ENCODE data around the gene PIP4K2C. TPM values are rescaled to one million over a fixed set of nuclear protein-coding genes. Genes with fewer than 3 reads are reported as not detected.

PIP4K2C gene
- total RNA-seq, 1 donor from 2014 or later: 24.6 TPM

DNA sequence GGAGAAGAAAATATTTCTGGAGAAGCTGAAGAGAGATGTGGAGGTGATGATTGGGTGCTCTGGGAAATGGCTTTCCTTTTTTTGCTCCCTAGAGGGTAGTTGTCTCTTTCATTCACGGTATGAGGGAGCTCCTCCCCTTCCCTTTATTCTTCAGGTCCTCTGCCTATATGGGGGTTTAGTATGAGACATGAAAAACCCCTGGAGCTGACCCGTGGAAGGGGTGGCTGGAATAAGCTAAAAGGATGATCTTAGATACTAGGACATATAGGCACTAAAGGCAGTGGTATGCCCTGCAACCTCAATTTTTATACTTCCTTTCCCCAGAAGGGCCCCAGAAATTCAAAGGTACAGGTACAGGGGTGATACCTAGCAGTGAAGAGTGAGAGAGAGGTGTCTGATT, 9.4 kb downstream of the PIP4K2C start:
- H3K27ac Mint-ChIP-seq: no peak overlapping the region
- DNase-seq (ENCODE audit: low spot score): no peak
- H3K9me3 Mint-ChIP-seq: no peaks in the 10 kb centered on the region
- H3K4me3 Mint-ChIP-seq (ENCODE audit: low read depth): no peak overlapping the region
- no peaks in the 10 kb centered on the region for H3K27me3 Mint-ChIP-seq (ENCODE audit: low read depth)
- intact Hi-C loops (cut with micrococcal nuclease): no loop called here
- peaks cover 6% of the 10 kb centered on the region for H3K4me1 Mint-ChIP-seq (ENCODE audit: low read depth)
- H3K36me3 Mint-ChIP-seq (ENCODE audit: low read depth): peaks cover 47% of the 10 kb centered on the region

DNA sequence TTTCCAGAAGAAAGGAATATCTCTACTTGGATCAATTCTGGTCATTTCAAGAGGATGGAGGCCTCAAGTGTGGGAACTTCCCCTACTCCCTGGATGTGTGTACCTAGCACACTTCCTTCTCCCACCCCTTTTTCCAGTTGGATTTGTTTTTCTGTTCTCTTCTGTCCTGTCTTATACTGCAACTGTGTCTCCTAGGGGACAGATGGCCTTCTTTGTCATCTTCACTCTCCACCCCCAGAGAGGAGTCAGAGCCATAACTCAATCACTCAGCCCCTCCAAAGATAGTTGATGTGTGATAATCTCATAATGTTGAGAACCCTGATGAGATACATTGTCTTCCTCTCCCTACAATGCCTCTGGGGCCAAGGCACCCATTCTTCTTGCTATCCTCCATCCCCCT, 11.6 kb downstream of the PIP4K2C start:
- no peak overlapping the region for H3K4me3 Mint-ChIP-seq (ENCODE audit: low read depth)
- H3K9me3 Mint-ChIP-seq: no peaks in the 10 kb centered on the region
- no peaks in the 10 kb centered on the region for H3K27me3 Mint-ChIP-seq (ENCODE audit: low read depth)
- H3K27ac Mint-ChIP-seq: no peak overlapping the region
- no peak for DNase-seq (ENCODE audit: low spot score)
- peaks cover 36% of the 10 kb centered on the region for H3K36me3 Mint-ChIP-seq (ENCODE audit: low read depth)
- H3K4me1 Mint-ChIP-seq (ENCODE audit: low read depth): peaks cover 11% of the 10 kb centered on the region
- intact Hi-C loops (cut with micrococcal nuclease): no loop called here

DNA sequence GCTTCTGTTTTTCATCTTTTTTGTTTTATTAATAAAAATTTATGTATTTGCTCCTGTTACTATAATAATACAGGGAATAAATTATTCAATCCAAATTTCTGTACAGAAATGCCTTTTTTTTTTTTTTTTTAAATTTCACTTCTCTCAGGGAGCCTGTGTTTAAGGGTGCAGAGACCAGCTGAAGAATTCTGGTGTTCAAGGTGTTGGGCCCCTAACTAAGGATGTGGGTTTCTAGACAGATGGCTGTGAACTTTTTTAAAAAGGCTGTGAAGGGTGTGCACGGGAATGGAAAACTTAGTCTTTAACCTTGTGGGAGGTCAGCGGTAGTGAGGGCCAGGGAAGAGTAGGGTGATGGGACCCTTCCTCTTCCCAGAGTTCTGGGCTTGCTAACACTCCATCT, 12.3 kb downstream of the PIP4K2C start:
- intact Hi-C loops (cut with micrococcal nuclease): no loop called here
- no peak for DNase-seq (ENCODE audit: low spot score)
- peaks cover 32% of the 10 kb centered on the region for H3K36me3 Mint-ChIP-seq (ENCODE audit: low read depth)
- H3K4me1 Mint-ChIP-seq (ENCODE audit: low read depth): peaks cover 11% of the 10 kb centered on the region
- H3K9me3 Mint-ChIP-seq: no peaks in the 10 kb centered on the region
- no peaks in the 10 kb centered on the region for H3K27me3 Mint-ChIP-seq (ENCODE audit: low read depth)
- no peak overlapping the region for H3K27ac Mint-ChIP-seq
- peak overlapping the region; percentile 75 for H3K4me3 Mint-ChIP-seq (ENCODE audit: low read depth)

DNA sequence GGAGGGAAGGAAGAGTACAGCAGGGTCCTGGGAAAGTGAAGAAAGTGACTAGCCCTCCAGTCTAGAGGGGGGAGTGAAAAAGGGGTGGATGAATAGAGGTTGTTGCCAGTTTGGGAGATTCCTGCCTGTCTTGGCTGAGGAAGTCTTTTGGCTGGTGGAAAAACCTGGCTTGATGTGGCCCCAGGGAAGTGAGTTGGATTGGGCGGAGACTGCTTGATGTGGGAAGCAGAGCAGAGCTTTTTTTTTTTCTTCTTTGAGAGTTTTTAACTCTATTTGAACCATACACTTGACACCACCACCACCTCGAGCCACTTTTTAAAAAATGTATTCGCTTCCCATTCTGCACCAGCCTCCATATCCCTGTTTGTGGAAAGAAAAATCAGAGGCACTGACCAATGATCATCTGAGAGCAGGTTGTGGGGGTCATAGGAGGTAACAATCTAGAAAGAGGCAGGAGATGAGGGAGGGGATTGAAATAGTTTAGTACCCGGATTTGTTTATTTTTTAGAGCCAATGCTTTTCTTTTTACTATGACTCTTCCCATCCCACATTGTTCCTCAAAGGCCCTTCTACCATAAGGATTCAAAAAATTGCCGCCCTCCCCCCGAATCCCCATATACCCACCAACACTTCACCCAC, 12.9 kb downstream of the PIP4K2C start:
- intact Hi-C loops (cut with micrococcal nuclease): loop anchor here (1.0 kb wide), 1 partner anchor 13 kb away; the partner anchor contains the start of gene PIP4K2C
- H3K4me3 Mint-ChIP-seq (ENCODE audit: low read depth): peak overlapping the region; percentile 75
- peaks cover 11% of the 10 kb centered on the region for H3K4me1 Mint-ChIP-seq (ENCODE audit: low read depth)
- H3K27me3 Mint-ChIP-seq (ENCODE audit: low read depth): no peaks in the 10 kb centered on the region
- H3K9me3 Mint-ChIP-seq: no peaks in the 10 kb centered on the region
- H3K36me3 Mint-ChIP-seq (ENCODE audit: low read depth): peaks cover 30% of the 10 kb centered on the region
- DNase-seq (ENCODE audit: low spot score): no peak
- H3K27ac Mint-ChIP-seq: peak overlapping the region; percentile 86

DNA sequence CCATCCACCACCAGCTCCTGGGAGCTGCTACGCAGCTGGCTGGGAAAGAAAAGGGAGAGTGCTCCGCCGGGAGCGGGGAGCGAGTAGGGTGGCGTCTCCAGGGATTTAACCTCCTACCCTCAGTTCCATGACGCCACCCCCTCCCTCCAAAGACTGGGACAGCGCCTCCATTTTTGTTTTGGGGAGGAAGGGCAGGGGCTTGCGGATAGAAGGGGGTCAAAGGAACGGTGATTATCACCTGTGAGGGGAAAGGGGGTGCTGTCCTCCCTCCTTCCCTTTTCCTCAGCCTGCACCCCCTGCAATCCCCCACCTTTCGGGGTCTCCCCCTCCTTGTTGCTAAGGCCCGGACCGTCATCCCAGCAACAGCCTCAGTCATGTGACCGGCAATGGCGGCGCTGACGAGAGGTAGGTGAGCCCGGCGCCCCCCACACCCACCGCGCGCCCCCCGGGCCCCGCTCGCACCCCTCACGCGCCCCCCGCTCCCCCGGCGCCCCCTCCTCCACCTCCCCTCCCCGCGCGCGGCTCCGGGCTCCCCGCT, 13.5 kb downstream of the PIP4K2C start, which contains the start of gene DTX3:
Gene DTX3 (plus strand): TSS at position 371 of the 538 bp plus-strand sequence. CDS start 1,694 bp downstream, outside the sequence.
- peaks cover 24% of the 10 kb centered on the region for H3K36me3 Mint-ChIP-seq (ENCODE audit: low read depth)
- H3K27ac Mint-ChIP-seq: peak within 1 kb of the TSS; percentile 86
- intact Hi-C loops (cut with micrococcal nuclease): loop anchor here (1.0 kb wide), 1 partner anchor 13 kb away; the partner anchor contains the start of gene PIP4K2C
- no peak for DNase-seq (ENCODE audit: low spot score)
- H3K27me3 Mint-ChIP-seq (ENCODE audit: low read depth): no peaks in the 10 kb centered on the region
- no peaks in the 10 kb centered on the region for H3K9me3 Mint-ChIP-seq
- peaks cover 11% of the 10 kb centered on the region for H3K4me1 Mint-ChIP-seq (ENCODE audit: low read depth)
- peak within 1 kb of the TSS; percentile 75 for H3K4me3 Mint-ChIP-seq (ENCODE audit: low read depth)

DNA sequence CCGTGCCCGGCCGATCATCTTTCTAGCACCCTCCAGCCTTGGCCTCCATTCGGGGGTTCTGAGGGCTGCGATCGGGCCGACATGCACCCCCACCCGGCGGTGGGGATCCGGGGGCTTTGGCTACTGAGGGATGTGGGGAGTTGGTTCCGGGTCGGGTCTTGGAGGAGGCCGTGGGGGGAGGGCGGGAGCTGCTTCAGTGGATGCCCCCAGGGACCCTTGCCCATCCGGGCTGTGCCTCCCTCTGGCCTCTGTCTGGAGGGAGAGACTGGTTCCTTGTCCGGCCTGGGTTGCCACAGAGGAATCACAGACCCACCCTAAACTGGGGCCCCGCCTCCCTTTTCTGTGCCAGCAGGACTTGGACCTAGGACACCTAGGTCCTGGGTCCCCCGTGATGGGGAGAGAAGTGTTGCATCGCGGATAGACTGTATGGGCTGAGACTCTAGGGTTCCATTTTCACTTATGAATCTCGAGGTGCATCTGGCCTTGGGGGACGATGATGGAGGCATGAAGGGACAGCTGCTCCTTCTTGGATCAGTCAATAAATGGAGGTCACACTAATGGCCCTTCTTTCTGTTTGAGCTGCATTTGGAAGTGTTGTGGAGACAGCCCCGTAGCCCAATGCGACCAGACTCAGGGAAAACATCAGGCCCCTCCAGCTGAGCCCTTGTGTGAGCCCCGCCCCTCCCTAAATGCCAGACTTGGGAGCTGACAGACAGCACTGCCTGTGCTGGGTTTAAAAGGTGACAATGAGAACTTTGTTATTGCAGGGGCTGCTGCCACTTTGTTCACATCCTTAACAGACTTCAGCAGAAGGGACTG, 14.2 kb downstream of the PIP4K2C start:
- no peak for DNase-seq (ENCODE audit: low spot score)
- peaks cover 20% of the 10 kb centered on the region for H3K36me3 Mint-ChIP-seq (ENCODE audit: low read depth)
- H3K4me1 Mint-ChIP-seq (ENCODE audit: low read depth): peaks cover 11% of the 10 kb centered on the region
- H3K4me3 Mint-ChIP-seq (ENCODE audit: low read depth): peak overlapping the region; percentile 74
- H3K27ac Mint-ChIP-seq: peak overlapping the region; percentile 60
- intact Hi-C loops (cut with micrococcal nuclease): loop anchor here (1.0 kb wide), 1 partner anchor 14 kb away; the partner anchor contains the start of gene PIP4K2C
- no peaks in the 10 kb centered on the region for H3K9me3 Mint-ChIP-seq
- H3K27me3 Mint-ChIP-seq (ENCODE audit: low read depth): peaks cover under 1% of the 10 kb centered on the region

DNA sequence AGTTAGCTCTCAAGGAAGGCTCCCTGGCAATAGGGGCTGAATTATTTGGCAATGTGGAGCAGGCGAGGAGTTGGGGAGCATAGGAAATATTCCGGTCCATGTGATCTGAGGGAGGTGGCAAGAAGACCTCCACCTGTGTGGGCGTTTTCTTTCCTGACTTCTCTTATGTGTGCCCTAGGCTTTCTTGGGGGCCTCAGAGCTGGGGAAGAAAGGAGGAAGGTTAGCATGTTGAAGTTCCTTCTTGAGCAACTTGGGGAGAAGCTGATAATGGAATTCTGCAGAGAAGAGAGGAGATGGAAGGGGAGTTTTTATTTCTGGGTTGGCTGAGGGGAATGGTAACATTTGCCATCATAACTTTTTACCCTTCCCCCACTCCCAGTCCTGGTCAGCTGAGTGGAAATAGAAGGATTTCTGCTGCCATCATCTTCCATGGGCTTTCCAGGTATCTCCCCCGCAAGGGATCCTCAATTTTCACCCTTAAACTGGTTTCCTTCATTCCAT, 14.9 kb downstream of the PIP4K2C start:
- H3K4me3 Mint-ChIP-seq (ENCODE audit: low read depth): peak overlapping the region; percentile 74
- H3K27me3 Mint-ChIP-seq (ENCODE audit: low read depth): peaks cover 3% of the 10 kb centered on the region
- H3K27ac Mint-ChIP-seq: no peak overlapping the region
- H3K4me1 Mint-ChIP-seq (ENCODE audit: low read depth): peaks cover 12% of the 10 kb centered on the region
- H3K9me3 Mint-ChIP-seq: no peaks in the 10 kb centered on the region
- DNase-seq (ENCODE audit: low spot score): no peak
- intact Hi-C loops (cut with micrococcal nuclease): no loop called here
- H3K36me3 Mint-ChIP-seq (ENCODE audit: low read depth): peaks cover 19% of the 10 kb centered on the region

DNA sequence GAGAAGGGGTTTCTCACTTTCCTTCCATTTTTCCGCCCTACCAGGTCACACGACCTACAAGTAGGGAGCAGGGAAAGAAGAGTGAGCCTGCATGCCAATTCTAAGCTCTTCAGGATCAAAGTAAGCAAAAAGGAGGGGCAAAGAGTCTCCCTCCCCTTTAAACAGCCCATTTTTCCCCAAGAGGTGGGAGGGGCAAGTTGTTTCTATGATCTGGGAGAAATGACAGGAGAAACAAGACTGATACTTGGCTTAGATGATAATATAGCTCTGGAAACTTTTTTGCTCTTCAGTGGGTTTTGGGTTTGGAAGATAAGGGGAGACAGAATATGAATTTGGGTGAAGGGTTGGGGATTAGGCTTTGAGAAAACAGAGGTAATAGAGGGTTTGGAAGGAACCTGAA, 15.4 kb downstream of the PIP4K2C start:
- H3K36me3 Mint-ChIP-seq (ENCODE audit: low read depth): peaks cover 17% of the 10 kb centered on the region
- peaks cover 12% of the 10 kb centered on the region for H3K4me1 Mint-ChIP-seq (ENCODE audit: low read depth)
- no peak overlapping the region for H3K4me3 Mint-ChIP-seq (ENCODE audit: low read depth)
- intact Hi-C loops (cut with micrococcal nuclease): no loop called here
- H3K27ac Mint-ChIP-seq: no peak overlapping the region
- peaks cover 3% of the 10 kb centered on the region for H3K27me3 Mint-ChIP-seq (ENCODE audit: low read depth)
- DNase-seq (ENCODE audit: low spot score): no peak
- no peaks in the 10 kb centered on the region for H3K9me3 Mint-ChIP-seq

DNA sequence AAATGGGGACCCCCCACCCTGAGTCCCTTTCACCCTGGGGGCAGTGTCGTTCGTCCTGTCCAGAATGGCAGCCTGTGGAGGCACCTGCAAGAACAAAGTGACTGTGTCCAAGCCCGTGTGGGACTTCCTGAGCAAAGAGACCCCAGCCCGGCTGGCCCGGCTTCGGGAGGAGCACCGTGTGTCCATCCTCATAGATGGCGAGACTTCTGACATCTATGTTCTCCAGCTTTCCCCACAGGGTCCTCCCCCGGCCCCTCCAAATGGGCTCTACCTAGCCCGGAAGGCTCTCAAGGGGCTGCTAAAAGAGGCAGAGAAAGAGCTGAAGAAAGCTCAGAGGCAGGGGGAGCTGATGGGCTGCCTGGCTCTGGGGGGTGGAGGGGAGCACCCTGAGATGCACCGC, 15.8 kb downstream of the PIP4K2C start:
- H3K27ac Mint-ChIP-seq: no peak overlapping the region
- peaks cover 13% of the 10 kb centered on the region for H3K36me3 Mint-ChIP-seq (ENCODE audit: low read depth)
- intact Hi-C loops (cut with micrococcal nuclease): no loop called here
- no peak for DNase-seq (ENCODE audit: low spot score)
- H3K27me3 Mint-ChIP-seq (ENCODE audit: low read depth): peaks cover 3% of the 10 kb centered on the region
- H3K4me1 Mint-ChIP-seq (ENCODE audit: low read depth): peaks cover 12% of the 10 kb centered on the region
- H3K9me3 Mint-ChIP-seq: no peaks in the 10 kb centered on the region
- no peak overlapping the region for H3K4me3 Mint-ChIP-seq (ENCODE audit: low read depth)

DNA sequence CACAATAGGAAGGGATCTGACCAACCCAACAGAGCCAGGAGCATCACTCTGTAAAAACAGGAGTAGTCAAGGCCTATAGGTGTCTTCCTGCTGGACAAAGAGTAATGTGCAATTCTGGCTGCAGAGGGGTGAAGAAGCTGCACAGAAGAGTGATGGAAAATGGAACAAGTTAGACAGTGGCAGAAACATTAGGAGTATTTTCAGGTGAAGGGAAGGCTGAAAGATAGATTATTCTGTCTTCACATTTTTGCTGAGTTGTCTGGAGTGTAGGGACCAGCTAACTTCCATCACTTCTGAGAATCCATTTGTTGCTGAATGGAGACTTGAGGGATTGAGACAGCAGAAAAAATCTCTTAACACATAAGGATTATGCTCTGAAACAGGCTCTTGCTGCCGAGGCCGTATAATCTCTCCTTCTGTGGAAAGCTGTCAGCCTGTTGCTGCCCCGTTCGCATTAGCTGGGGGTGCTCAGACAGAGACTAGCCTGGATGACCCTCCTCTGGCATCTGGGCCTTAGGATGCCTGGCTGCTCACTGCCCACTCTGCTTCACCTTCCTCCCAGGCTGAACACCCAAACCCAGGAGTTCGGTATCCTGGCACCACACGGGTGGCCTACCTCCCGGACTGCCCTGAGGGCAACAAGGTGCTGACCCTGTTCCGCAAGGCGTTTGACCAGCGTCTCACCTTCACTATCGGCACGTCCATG, 17.1 kb downstream of the PIP4K2C start:
- intact Hi-C loops (cut with micrococcal nuclease): no loop called here
- H3K36me3 Mint-ChIP-seq (ENCODE audit: low read depth): peaks cover 2% of the 10 kb centered on the region

DNA sequence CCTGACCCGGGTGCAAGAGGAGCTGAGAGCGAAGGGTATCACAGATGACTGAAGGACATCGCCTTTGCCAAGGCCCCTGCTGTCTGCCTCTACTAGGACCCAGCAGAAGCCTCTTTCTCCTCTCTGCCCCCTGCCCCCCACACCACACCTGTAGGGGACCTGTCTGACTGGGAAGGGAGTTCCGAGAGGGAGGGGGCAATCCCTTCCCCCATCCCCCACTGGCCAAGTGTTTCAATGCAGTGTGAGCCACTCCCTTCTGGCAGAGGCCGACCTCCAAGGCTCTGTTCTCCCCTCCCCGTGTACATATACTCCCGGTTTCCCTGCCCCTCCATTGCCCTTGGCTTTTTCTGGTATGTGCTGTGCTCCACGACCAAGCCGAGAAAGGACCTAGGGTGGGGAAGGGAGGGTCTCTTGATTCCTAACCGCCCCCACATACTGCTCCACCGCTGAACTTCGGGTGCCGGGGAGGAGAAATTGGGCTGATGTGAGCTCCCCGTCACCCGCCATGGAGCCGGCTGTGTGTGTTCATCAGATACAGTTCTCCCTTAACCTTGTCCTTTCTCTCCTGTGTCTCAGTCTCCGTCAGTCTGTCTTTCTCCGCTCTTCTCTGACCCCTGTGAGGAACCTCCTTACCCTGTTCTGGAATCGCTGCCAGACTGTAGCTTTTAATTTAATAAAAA, 18.2 kb downstream of the PIP4K2C start:
- Mint-ChIP-seq H3K27ac (no peak overlapping the region), H3K4me1 (ENCODE audit: low read depth) (peaks cover 10% of the 10 kb centered on the region), H3K4me3 (ENCODE audit: low read depth) (no peak overlapping the region), H3K36me3 (ENCODE audit: low read depth) (no peaks in the 10 kb centered on the region), H3K9me3 (no peaks in the 10 kb centered on the region), H3K27me3 (ENCODE audit: low read depth) (peaks cover 18% of the 10 kb centered on the region)
- DNase-seq (ENCODE audit: low spot score): no peak
- intact Hi-C loops (cut with micrococcal nuclease): no loop called here

More for the DNA sequence above, 17.1 kb downstream of the PIP4K2C start:
- peaks cover 12% of the 10 kb centered on the region for H3K4me1 Mint-ChIP-seq (ENCODE audit: low read depth)
- no peak overlapping the region for H3K4me3 Mint-ChIP-seq (ENCODE audit: low read depth)
- peaks cover 13% of the 10 kb centered on the region for H3K27me3 Mint-ChIP-seq (ENCODE audit: low read depth)
- no peaks in the 10 kb centered on the region for H3K9me3 Mint-ChIP-seq
- DNase-seq (ENCODE audit: low spot score): no peak
- H3K27ac Mint-ChIP-seq: no peak overlapping the region

Measured in activated T-helper 2 cell treated with anti-CD3 and anti-CD28 coated beads, Interferon-gamma antibody, Interleukin-2, Interleukin-4, amounts not matched to agents 10 μg/mL and 5 μg/mL and 100 μg/mL, durations not matched to agents 14 hours and 24 hours and 36 hours (primary cell).